Measurements from ENCODE around the gene STK10.

DNA sequence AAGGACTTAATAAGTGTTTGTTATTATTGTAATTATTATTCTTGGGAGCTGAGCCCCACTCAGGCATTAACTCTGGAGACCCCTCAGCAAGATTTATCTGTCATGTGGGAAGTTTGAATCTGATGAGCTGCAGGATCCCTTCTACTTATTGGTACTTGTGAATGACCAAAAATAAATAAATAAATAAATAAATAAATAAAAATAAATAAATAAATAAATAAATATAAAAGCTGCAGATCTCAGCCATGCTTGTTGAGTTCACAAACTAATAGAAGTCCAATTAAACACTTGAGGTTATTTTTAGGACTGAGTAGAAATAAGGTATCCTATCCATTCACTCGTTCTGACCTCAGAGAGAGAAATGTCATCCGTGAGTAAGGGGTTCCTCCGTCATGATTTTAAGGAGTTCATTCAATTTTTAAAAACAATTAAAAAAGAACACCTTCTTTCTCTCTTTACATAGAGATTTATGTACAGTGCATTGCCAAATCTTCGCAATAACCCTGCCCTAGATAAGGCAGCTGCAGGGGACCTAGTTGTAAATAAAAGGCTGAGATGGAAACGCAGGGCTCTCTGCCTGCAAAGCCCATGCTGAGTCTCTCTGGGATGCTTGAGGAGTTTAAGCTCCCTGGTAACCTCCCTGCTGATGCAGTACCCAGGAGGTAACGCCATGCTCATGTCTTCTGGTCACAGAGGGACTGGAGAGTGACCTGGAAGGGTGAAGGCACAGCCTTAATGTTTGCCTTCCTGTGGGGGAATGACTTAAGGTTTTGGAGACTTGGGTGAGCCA is 7.2 kb upstream of the STK10 start:
- TF ChIP-seq, protein P1, sequence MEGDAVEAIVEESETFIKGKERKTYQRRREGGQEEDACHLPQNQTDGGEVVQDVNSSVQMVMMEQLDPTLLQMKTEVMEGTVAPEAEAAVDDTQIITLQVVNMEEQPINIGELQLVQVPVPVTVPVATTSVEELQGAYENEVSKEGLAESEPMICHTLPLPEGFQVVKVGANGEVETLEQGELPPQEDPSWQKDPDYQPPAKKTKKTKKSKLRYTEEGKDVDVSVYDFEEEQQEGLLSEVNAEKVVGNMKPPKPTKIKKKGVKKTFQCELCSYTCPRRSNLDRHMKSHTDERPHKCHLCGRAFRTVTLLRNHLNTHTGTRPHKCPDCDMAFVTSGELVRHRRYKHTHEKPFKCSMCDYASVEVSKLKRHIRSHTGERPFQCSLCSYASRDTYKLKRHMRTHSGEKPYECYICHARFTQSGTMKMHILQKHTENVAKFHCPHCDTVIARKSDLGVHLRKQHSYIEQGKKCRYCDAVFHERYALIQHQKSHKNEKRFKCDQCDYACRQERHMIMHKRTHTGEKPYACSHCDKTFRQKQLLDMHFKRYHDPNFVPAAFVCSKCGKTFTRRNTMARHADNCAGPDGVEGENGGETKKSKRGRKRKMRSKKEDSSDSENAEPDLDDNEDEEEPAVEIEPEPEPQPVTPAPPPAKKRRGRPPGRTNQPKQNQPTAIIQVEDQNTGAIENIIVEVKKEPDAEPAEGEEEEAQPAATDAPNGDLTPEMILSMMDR (IDR thresholded peaks at IDR 0.05): no peak
- TF ChIP-seq POLR2AphosphoS5 (IDR thresholded peaks at IDR 0.05): no peak
- TF ChIP-seq POLR2A (IDR thresholded peaks at IDR 0.05): no peak

Measured in breast epithelium (tissue), 3 donors.